Activated CD4-positive, CD25-positive, alpha-beta regulatory T cell treated with anti-CD3 and anti-CD28 coated beads, Interleukin-2, amount 50 U/mL, for 72 hours (primary cell): ENCODE measurements around the gene SP8.

ENCODE experiments used
- DNase-seq: peaks from one replicate; pipeline ENCODE4 v3.0.0; 2021

SP8 gene

DNA sequence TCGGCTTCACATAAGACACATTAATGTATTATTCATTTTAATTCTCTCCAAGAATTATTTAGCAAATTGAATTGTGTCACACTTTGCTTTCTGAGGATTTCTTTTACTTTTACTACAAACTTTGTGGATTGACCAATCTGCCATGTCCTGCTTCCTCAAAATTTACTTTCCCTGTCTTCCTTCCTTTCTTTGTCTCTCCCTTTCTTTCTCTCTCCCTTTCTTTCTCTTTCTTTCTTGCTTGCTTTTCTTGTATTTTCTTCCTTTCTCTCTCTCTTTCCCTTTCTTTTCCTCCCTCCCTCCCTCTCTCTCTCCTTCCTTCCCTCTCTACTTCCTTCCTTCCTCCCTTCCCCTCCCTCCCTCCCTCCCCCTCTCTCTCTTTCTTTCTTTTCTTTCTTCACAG lies 37.8 kb downstream of the SP8 start:
- no peak for DNase-seq

DNA sequence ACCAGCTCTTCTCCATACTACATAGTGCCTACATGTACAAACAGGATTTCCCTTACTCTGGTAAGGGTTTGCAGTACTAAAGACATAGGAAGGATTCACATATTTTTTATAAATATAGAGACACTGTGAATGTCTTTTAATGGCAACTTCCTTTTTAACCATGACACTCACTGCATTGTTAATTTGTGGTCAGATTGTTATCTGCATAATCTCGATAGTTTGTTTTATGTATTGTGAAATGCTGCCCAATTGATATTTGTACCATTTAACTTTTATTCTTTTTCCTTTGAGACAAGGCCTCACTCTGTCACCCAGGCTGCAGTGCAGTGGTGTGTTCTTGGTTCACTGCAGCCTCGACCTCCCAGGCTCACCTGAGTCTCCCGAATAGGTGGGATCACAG lies 39.7 kb downstream of the SP8 start:
- no peak for DNase-seq

DNA sequence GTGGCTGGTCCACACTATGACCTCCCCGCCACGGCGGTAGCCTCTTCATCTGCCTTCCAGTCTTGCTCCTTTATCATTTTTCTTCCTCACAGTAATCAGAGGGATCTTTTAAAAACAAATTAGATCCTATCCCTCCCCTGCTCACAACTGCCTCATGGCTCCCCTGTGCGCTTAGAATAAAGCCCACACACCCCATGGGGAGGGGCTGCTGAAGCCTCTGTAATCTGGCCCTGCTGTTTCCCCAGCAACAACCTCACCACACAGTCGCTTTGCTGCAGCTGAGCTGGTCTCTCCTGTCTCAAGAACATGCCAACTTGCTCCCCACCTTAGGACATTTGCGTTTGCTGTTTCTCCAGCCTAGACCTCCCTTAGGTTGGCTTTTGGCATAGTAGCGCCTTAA lies 41.0 kb downstream of the SP8 start:
- no peak for DNase-seq

DNA sequence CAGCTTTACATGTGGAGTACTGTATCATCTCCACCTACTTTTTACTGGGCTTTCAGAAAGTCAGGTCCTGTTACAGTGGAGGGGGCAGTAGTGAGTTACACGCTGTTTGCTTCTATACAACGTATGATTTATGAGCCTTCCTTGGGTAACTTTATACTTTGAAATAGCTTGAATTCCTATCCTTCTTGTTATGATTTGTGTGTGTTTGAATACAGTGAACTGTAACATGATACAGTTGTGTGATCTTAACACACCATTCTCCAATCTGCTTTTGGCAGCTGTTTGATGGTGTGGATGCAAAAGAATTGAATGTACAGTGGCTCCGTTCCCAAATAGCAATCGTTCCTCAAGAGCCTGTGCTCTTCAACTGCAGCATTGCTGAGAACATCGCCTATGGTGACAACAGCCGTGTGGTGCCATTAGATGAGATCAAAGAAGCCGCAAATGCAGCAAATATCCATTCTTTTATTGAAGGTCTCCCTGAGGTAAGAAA lies 41.7 kb downstream of the SP8 start:
- DNase-seq: no peak

DNA sequence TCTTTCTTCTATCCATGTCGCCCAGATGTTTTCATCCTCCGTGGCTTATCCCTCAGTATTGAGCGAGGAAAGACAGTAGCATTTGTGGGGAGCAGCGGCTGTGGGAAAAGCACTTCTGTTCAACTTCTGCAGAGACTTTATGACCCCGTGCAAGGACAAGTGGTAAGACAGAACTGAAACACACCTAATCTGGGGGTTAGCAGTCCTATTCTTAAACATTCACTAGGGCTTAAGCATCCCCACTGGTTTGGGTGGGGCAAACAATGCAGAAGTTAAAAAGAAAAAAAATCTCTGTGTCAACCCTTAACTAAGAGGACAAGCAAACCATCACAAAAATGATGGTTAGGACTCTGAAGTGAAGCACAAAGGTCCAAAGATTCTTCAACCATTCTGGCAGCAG lies 43.8 kb downstream of the SP8 start:
- DNase-seq: no peak

DNA sequence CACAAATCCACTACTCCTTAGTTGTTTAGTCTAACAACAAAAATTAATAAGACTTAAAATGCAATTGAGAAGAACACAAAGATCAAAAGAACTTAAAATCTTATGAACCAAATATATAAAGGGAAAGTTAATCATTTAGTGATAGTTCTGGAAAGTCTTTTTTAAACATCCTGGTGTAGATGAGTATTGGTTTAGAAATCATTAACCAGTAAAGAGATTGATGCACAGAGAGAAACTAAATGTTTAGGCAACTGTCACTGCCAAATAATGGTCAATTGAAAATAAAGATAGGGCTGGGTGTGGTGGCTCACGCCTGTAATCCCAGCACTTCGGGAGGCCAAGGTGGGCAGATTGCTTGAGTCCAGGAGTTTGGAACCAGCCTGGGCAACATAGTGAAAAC lies 44.9 kb downstream of the SP8 start:
- no peak for DNase-seq

DNA sequence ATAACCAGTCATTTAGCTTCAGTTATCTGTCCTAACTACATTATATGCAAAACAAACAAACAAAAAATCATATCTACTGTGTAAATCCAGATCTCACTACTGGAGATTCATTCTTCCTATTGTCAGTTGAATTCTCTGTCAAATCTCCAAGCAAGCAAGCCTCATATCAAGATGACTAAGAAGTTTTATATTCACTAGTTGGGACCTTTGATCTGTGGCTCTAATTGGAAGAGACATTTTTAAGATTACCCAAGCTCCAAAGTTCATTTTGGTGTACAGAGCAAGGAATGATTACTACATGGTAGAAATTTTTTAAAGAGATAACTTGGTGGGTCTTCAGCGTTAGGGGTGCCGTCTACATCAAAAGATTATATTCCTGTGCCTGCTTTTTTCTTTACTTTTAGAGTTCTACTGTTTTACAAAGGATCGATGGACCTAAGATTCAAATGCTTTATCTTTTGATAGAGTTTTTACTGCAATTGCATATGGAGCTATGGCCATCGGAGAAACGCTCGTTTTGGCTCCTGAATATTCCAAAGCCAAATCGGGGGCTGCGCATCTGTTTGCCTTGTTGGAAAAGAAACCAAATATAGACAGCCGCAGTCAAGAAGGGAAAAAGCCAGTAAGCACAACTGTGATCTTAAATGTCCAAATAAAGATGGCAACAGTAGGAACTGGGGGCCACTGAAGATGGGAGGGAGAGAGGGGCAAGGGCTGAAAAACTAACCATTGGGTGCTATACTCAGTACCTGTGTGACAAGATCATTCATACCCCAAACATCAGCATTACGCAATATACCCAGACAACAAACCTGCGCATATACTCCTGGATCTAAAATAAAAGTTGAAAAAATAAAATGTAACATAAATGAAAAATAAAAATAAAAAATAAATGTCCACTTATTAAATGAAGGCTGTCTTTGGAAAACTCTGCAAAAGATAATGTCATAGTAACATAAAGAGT lies 47.9 kb downstream of the SP8 start:
- DNase-seq: no peak

DNA sequence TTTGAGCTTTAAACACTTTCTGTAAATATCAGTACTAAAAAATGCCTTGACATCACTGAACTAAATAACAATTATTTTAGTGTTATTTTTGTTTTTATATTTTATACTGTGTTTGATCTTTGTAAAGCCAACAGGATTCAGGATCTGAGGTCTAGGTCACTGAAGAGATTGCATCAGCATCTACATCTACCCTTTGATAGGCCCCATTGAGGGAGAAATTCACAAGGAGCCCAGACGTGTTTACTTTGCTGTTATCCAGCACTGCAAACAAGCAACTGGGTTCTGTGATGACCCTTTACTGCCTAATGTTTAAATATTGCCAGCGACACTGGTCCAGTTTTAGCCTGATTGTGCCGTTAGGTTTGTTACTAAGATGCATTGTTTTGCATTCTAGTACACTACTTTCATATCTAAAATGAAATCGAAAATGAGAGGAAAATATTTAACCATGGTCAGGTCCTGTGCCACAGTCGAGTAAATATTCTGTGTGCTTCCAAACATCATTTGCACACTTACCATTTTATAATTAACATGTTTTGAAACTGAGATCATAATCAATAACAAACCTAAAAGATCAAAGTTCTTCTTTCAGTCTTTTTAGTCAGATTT lies 48.7 kb downstream of the SP8 start:
- no peak for DNase-seq

DNA sequence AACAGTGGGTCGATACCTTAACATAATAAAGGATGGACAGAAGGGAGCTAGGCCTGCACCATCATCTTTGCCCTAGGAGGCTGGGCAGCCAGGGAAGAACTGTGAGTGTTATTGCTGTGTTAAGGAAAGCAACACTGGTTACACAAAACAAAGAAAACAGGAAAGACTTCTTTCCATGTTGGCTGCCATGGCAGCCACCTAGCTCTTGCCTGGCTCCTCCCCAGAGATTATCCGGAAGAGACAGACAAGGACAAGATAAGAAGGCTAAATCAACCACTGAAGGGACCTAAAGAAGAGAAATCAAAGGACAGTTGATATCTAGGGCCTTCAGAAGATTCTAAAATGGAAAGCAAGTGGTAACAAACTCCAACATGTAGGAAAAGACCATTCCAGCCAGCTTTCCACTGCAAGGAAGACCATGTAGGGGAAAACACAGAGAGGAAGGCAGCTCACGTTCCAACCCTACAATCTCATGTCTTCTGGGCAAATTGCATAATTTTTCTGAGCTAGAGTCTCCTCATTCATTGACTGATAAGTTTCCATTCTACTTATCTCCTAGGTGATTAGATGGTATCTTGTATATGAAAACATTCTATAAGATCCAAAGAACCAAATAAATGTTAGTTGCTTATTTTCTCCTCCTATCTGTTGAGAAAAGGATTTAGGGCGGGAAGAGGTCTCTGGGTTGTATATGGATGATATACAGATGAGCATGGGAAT lies 51.2 kb downstream of the SP8 start:
- no peak for DNase-seq
